ENCODE measurements around the gene GSK3A.

The GSK3A gene

GRCh38 chr19:42271045-42271419 lies 28.6 kb upstream of the GSK3A start:
- peak; percentile 5 for DNase-seq
- no peaks in the 10 kb centered on the region for H3K9me3 ChIP-seq (replicated peaks; ENCODE audit: insufficient read depth, low read length)
- H3K9me2 ChIP-seq (replicated peaks; ENCODE audit: insufficient read depth, low read length): no peaks in the 10 kb centered on the region
- H3K4me2 ChIP-seq (ENCODE audit: low read depth, low read length): peak overlapping the region; percentile 100; the same call in 1 of the 2 replicates
- H3K4me1 ChIP-seq (ENCODE audit: low read length): peaks cover 13% of the 10 kb centered on the region
- no peaks in the 10 kb centered on the region for H3K27me3 ChIP-seq (replicated peaks; ENCODE audit: insufficient read depth, low read length)
- H3K9ac ChIP-seq (ENCODE audit: low read length): peak overlapping the region; percentile 94; the same call in 1 of the 2 replicates
- H3K27ac ChIP-seq (ENCODE audit: low read length): peak overlapping the region; percentile 9; the same call in 1 of the 2 replicates
- no peaks in the 10 kb centered on the region for H4K20me1 ChIP-seq (ENCODE audit: insufficient read depth, low read length)
- no peak overlapping the region for H2AFZ ChIP-seq (ENCODE audit: low read length)
- peak overlapping the region; percentile 89; the same call in 1 of the 2 replicates for H3K4me3 ChIP-seq (ENCODE audit: low read length)
- H3F3A ChIP-seq (ENCODE audit: insufficient read depth, low read length): peaks cover 13% of the 10 kb centered on the region
- H3K36me3 ChIP-seq (replicated peaks; ENCODE audit: insufficient read depth, low read length): no peaks in the 10 kb centered on the region
- TF ChIP-seq, protein P1, sequence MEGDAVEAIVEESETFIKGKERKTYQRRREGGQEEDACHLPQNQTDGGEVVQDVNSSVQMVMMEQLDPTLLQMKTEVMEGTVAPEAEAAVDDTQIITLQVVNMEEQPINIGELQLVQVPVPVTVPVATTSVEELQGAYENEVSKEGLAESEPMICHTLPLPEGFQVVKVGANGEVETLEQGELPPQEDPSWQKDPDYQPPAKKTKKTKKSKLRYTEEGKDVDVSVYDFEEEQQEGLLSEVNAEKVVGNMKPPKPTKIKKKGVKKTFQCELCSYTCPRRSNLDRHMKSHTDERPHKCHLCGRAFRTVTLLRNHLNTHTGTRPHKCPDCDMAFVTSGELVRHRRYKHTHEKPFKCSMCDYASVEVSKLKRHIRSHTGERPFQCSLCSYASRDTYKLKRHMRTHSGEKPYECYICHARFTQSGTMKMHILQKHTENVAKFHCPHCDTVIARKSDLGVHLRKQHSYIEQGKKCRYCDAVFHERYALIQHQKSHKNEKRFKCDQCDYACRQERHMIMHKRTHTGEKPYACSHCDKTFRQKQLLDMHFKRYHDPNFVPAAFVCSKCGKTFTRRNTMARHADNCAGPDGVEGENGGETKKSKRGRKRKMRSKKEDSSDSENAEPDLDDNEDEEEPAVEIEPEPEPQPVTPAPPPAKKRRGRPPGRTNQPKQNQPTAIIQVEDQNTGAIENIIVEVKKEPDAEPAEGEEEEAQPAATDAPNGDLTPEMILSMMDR (IDR thresholded peaks at IDR 0.05; ENCODE audit: low read length): no peak
- TF ChIP-seq EZH2 (optimal IDR thresholded peaks at IDR 0.05; ENCODE audit: low read depth, low read length) (no peak), EZH2phosphoT487 (IDR thresholded peaks at IDR 0.05; ENCODE audit: low read length) (no peak)
- H3K79me2 ChIP-seq (ENCODE audit: low read length): peaks cover 56% of the 10 kb centered on the region

DNA sequence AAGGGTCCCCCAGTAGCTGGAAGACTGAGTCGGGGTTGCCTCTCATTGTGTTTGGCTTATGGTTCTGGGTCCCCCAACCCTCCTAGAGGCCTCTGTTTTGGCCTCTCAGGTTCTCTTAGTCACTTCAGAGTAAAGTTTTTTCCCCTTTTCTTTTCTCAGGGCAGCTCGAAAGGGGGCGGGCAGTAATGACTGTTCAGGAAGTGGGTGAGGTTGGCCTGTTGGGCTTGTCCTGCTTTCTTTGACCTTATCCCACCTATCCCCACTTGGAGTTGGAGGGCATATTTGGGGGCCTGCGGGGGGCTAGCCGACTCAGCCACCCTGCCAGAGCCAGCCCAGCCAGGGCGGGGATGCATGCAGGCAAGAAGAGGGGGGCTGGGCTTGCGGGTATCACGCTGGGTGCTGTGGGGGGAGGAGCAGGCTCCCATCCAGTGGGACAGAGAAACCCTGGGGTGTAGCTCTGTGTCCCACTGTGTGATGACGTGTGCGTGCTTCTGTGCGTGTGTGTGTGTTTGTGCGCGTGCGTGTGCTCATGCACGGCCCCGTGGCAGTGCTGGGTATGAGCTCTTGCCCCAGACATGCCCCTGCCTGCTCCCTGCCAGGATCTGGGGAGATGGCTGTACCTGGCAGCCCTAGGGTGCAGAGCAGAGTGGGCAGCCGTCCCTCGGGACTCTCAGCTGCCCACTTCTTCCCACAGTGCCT lies 28.1 kb upstream of the GSK3A start:
- Histone ChIP-seq H3K9me2 (replicated peaks; ENCODE audit: insufficient read depth, low read length) (no peaks in the 10 kb centered on the region), H3K9me3 (replicated peaks; ENCODE audit: insufficient read depth, low read length) (no peaks in the 10 kb centered on the region), H3K4me3 (ENCODE audit: low read length) (peak overlapping the region; percentile 89), H3K9ac (ENCODE audit: low read length) (peak overlapping the region; percentile 94), H3K36me3 (replicated peaks; ENCODE audit: insufficient read depth, low read length) (no peaks in the 10 kb centered on the region), H3K27me3 (replicated peaks; ENCODE audit: insufficient read depth, low read length) (no peaks in the 10 kb centered on the region), H3K4me1 (ENCODE audit: low read length) (peaks cover 13% of the 10 kb centered on the region), H3F3A (ENCODE audit: insufficient read depth, low read length) (peaks cover 13% of the 10 kb centered on the region), H3K4me2 (ENCODE audit: low read depth, low read length) (peak overlapping the region; percentile 100), H2AFZ (ENCODE audit: low read length) (peak overlapping the region; percentile 14; the same call in 1 of the 2 replicates), H4K20me1 (ENCODE audit: insufficient read depth, low read length) (no peaks in the 10 kb centered on the region), H3K79me2 (ENCODE audit: low read length) (peaks cover 56% of the 10 kb centered on the region), H3K27ac (ENCODE audit: low read length) (peak overlapping the region; percentile 97)
- DNase-seq: peak; percentile 71
- TF ChIP-seq, protein P1 (IDR thresholded peaks at IDR 0.05; ENCODE audit: low read length): no peak
- TF ChIP-seq EZH2 (optimal IDR thresholded peaks at IDR 0.05; ENCODE audit: low read depth, low read length) (no peak), EZH2phosphoT487 (IDR thresholded peaks at IDR 0.05; ENCODE audit: low read length) (no peak)

DNA sequence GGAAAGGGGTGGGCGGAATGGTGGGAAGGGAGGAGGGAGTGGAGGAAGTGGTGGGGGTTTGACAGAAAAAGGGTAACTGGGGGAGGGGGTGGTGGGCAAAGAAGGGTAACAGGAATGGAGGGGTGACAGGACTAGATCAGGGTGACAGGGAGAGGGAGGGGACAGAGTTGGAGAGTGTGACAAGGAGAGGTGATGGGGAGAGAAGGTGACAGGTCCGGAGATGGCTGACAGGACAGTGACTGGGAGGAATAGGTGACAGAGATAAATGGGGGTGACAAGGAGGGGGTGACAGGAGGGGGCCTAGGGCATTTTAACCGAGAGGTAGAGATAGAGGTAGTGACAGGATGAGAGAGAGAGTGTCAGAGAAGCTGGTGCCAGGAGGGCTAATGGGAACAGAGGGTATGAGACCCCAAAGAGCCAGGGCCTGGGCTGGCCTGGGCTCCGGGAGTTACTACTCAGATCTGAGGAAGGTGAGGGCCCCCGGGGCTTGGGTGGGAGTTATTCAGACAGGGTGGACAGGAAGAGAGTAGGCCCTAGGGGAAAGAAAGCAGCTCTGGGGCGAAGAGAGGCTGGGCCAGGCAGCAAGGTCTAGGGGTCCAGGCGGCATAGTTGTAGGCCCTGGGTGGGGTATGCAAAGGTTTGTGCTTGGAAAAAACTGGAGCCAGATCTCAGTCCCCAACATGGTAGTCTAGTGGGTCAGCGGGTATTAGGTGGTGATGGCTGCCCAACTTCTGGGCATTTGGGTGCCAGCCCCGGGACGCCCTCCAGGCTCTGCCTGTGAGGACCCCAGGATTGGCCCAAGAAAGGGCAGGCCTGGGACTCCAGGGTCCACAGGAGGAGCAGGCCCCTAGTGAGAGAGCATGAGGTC lies 27.3 kb upstream of the GSK3A start:
- Histone ChIP-seq H3K27ac (ENCODE audit: low read length) (peak overlapping the region; percentile 97), H3F3A (ENCODE audit: insufficient read depth, low read length) (peaks cover 13% of the 10 kb centered on the region), H3K79me2 (ENCODE audit: low read length) (peaks cover 50% of the 10 kb centered on the region), H2AFZ (ENCODE audit: low read length) (peak overlapping the region; percentile 14; the same call in 1 of the 2 replicates), H3K9me2 (replicated peaks; ENCODE audit: insufficient read depth, low read length) (no peaks in the 10 kb centered on the region), H3K9me3 (replicated peaks; ENCODE audit: insufficient read depth, low read length) (no peaks in the 10 kb centered on the region), H3K9ac (ENCODE audit: low read length) (peak overlapping the region; percentile 94), H3K4me1 (ENCODE audit: low read length) (peaks cover 13% of the 10 kb centered on the region), H3K36me3 (replicated peaks; ENCODE audit: insufficient read depth, low read length) (no peaks in the 10 kb centered on the region), H3K4me2 (ENCODE audit: low read depth, low read length) (peak overlapping the region; percentile 100), H3K27me3 (replicated peaks; ENCODE audit: insufficient read depth, low read length) (no peaks in the 10 kb centered on the region), H4K20me1 (ENCODE audit: insufficient read depth, low read length) (no peaks in the 10 kb centered on the region), H3K4me3 (ENCODE audit: low read length) (peak overlapping the region; percentile 89)
- DNase-seq: no peak
- TF ChIP-seq EZH2phosphoT487 (IDR thresholded peaks at IDR 0.05; ENCODE audit: low read length): no peak
- no peak for TF ChIP-seq EZH2 (optimal IDR thresholded peaks at IDR 0.05; ENCODE audit: low read depth, low read length)
- TF ChIP-seq, protein P1 (IDR thresholded peaks at IDR 0.05; ENCODE audit: low read length): no peak

Measured in MM.1S (cell line).